HG02759 (cell line): ENCODE data around the gene KLHL8.
A peak's percentile ranks its signal among the peaks of the same experiment; 100 is the strongest.
"Not testable (repeated sequence)": the region's sequence is repeated elsewhere in the genome, so short reads cannot be mapped to it uniquely, and the experiment has no call there.

Source experiments
- ATAC-seq: cut with Tn5 transposase; IDR thresholded peaks from one replicate; pipeline ENCODE4 v1.9.1; 2021; ENCODE audit warnings: mild to moderate bottlenecking, moderate library complexity; ENCODE audit not compliant: unreplicated experiment

The KLHL8 gene

DNA sequence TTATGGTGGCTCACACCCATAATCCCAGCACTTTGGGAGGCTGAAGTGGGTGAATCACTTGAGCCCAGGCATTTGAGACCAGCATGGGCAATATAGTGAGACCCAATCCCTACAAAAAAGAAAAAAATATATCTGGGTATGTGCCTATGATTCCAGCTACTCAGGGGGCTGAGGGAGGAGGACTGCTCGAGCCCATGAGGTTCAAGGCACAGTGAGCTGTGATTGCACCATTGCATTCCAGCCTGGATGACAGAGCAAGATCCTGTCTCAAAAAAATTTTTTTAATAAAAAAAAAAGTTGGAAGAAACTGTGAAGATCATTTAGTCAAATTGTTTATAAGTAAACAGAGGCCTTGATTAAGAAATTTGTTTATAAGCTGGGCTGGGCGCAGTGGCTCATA, 39.7 kb downstream of the KLHL8 start:
- ATAC-seq = no peak

DNA sequence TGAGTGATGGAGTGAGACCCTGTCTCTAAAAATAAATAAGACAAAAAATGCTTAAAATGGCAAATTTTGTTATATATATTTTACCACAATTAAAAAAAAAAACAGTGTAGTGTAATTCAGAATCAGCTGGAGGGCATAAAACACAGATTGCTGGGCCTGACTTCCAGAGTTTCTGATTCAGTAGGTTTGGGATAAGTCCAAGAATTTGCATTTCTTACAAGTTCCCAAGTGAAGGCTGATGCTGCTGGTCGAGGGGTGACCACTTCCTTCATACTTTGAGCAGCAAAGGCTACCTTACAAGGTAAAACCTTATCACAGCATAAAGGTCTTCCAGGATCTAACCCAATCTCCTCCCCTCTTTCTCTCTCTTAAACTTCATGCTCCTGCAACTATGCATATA, 40.7 kb downstream of the KLHL8 start:
- no peak for ATAC-seq

DNA sequence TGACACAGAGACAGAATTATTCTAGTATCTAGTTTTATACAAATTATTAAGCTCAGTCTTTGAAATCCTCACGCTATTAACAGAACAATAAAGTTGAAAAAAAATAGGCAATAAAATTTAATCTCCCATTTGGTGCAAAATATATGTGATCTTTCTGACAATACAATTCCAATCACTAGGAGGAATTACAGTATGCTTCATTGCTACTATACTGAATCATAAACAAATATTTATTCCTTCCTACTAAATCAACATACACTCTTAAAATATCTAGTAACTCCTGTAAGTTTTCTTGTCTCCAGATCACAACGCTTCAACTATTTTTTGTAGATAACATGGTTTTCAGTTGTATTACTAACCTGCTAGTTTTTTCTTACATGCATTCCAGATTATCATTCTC, 45.7 kb downstream of the KLHL8 start:
- ATAC-seq = no peak

DNA sequence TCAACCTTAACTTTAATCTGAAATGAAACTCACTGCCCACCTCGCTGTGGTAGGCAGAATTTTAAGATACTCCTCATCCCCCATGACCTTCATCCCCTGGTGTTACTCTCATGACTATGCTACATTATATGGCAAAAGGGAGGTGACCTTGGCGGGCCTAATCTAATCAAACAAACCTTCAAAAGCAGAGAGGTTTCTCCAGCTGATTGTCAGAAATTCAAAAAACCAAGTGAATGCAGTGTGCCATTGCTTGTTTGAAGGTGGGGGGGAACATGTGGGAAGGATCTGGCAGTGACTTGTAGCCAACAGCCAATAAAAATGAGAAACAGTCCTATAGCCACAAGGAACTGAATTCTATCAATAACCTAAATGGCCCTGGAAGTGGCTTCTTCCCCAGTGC, 48.5 kb downstream of the KLHL8 start:
- no peak for ATAC-seq

DNA sequence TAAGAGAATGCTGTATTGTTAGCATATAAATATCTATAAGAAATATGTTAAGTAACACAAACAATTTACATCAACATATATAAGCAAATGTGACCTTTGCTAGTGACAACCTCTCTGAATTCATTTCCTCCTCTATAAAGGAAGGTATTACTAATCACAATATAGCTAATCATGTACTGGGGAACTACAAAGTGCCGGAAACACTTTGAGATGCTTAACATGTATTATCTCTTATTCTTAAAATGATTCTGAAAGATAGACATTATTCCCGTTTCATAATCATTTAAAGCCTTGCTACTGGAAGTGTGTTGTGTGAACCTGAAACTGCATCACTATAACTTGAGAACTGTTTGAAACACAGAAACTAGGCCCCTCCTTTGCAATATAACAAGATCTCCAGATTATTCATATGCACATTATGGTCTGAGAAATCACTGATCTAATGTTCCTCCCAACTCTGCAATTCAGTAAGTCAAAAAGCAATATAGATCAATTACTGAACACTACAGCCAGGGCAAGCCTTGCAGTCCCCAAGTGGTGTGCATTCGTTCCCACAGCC, 54.0 kb downstream of the KLHL8 start:
- ATAC-seq = no peak

DNA sequence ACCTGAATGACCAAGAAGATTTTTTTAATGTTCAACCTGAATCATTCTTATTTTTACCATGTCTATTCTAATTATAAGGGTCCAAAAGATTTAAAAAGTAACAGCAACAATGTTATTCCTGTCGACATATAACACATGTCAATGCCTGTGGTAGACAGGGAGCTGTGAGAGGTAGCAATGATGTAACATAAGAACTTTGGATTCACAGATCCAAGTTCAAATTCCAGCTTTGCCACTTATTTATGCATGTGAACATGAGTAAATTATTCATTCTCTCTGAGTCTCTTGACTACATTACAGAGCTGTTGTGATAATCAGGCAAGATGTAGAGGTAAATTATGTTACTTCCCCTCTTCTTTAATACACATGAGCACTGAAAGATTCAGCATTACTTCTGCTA, 54.5 kb downstream of the KLHL8 start:
- no peak for ATAC-seq

DNA sequence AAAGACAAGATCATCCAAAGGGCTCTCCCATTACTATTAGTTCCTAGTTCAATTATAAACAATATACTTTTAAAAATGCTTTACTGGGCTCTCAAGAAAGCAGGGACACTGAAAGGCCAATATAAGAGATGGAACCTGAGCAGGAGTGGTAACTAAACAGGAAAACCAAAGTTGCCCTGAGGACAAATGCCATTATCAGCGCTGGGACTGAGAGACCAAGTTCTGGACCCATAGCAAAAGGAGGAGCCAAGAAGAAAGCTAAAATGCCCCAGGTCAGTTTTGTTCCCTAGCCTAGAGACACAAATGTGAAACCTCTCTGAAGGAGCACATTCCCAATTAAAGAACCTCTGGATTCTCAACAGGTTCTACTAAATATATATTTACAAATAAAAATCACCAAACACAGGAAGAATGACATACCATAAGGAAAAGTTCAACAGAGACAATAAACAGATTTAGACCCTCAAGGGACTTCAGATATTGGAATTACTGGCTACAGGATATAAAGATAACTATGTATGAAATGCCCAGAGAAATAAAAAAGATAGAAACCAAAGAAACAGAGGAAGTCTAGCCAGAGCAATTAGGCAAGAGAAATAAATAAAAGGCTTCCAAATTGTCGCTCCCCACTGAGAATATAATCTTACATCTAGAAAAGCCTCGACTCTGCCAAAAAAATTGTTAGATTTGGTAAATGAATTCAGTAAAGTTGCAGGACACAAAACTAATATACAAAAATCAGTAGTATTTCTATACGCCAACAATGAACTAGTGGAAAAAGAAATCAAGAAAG, 67.1 kb downstream of the KLHL8 start:
- no peak for ATAC-seq

DNA sequence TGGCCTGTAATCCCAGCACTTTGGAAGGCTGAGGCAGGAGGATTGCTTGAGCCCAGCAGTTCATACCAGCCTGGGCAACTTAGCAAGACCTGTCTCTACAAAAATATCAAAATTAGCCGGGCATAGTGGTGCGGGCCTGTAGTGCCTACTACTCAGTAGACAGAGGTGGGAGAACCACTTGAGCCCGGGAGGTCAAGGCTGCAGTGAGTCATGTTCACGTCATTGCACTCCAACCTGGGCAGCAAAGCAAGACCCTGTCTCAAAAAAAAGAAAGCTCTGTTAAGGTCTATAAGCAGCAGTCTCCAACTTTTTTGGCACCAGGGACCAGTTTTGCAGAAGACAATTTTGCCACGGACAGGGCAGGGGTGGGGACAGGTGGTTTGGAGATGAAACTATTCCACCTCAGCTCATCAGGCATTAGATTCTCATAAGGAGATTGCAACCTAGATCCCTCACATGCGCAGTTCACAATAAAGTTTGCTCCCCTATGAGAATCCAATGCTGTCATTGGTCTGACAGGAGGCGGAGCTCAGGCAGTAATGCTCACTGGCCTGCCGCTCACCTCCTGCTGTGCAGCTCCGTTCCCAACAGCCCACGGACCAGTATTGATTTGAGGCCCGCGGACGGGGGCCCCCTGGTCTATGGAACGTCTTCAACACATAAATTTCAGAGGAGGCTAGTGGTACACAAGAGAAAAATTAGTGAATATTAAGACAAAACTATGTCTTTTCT, 67.9 kb downstream of the KLHL8 start:
- no peak for ATAC-seq

DNA sequence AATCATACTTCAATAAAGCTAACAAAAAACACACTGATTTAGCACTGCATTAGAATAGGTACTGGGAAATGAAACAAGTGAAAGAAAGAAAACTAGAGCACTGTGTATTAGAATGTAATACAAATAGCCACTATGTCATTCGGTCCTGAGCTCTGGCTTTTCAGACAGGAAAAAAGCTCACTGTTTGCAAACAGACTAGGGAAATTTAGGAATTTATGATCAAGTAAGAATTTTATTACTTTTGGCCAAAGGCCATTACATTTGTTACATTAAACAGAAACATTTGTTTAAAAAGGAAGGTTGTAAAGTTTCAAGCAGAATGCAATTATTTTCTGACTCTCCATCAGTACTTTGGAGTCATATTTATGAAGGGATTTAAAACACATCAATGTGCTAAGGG, 68.7 kb downstream of the KLHL8 start:
- ATAC-seq = no peak

DNA sequence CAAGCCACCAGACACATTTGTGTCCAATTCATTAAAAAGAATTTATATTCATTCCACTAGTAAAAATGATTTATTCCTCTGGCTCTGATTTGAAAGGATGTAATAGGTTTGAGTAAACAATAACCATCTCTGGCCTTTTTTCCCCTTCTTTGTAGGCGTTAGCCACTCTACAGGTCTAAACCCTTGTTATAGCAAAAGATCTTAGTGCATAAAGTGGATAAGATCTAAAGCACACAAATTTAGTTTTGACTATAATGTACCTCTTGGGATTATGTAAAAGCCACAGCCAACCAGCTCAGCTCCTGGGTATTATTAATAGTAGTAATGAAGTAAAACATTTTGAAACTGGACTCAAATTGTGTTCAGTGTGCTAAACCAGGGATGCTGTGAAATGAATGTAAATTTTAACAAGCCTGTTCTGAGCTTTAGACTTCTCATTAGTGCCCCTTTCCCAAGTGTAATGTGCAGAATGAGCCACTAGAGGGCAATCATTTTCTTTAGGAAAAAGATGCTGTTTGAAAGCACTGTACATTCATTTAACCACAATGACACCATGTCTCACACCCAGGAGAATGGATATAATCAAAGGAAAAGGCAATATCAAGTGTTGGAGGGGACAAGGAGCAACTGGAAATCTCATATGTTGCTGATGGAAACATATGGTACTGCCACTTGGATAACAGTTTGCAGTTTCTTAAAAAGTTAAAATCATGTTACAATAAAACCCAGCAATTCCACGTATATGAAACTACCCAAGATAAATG, 69.7 kb downstream of the KLHL8 start:
- peak; percentile 53 for ATAC-seq

DNA sequence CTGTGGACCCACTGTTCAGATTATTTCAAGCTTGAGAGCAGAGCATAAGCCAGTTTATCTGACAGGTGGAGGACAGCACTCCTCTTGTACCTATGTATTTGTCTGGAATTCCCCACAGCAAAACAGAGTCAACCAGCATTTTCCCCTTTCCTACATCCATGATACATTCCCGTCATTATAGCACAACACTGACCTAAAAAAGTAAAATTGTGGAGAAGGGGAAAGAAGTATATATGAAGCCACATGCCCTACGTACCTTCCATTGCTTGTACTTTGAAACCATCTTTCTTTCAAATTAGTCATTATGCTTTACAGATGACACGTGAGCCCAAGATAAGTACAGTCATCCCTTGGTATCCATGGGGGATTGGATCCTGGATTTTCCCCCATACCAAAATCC, 73.3 kb downstream of the KLHL8 start:
- ATAC-seq = no peak

DNA sequence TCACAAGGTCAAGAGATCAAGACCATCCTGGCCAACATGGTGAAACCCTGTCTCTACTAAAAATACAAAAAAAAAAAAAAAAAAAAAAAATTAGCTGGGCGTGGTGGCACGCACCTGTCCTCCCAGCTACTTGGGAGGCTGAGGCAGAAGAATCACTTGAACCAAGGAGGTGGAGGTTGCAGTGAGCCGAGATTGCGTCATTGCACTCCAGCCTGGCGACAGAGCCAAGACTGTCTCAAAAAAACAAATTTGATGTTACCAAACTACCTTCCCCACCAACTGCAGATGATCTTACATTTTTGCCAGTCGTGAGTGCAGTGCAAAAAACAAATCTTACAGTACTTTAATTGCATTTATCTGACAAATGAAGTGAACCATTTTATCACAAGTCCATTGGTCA, 74.5 kb downstream of the KLHL8 start:
- not testable (repeated sequence) for ATAC-seq

DNA sequence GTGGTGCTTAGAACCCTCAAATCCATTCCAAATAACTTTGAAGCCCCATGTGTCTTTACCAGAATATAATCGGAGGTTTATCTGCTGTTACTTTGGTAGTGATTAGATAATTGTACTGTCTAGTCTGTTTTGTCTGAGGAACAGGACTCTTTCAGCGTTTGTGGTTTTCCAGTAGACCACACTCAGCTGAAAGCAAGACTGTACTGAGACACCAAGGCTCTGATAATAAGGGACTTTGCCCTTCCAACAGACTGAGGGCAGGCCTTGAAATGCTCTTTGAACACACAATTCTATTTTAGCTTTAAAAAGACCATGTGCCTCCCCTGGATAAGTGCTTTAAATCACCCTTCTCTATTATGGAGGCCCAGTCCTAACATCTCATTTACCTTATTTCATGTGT, 76.1 kb downstream of the KLHL8 start:
- peak; percentile 63 for ATAC-seq

DNA sequence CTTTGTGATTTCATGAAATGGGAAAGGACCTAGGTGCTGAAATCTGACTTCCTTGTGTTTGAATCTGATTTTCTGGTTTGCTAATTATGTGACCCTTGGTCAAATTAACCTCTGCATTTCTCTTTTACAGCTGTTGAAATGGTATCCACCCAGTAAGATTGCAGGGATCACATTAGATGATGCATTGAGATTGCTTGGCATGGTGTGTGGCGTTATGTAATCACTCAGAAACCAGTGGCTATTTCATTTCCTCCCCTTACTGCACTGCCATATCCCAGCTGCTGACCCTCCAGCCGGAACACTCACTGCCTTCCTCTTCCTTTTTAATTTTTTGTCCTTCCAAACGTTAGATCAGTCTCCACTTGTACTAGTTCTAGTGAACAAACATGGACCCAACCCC, 79.0 kb downstream of the KLHL8 start:
- ATAC-seq = no peak

DNA sequence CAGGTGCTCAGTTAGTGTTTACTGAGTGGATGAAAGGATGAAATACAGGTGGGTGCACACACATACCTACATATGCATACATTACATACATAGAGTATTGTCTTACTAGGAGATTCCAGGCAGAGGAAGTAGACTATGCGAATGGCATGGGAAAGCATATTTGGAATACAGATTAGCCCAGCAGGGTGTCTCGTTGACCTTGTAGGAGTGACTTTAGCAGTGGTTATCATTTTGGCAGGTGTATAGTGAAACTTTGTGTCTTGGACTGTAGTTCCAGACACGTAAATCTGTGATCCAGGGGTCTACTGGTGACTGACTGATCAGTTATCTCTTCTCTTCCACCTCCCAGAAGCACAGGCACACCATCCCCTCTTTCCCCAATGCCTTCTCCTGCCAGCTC, 86.3 kb downstream of the KLHL8 start:
- no peak for ATAC-seq

DNA sequence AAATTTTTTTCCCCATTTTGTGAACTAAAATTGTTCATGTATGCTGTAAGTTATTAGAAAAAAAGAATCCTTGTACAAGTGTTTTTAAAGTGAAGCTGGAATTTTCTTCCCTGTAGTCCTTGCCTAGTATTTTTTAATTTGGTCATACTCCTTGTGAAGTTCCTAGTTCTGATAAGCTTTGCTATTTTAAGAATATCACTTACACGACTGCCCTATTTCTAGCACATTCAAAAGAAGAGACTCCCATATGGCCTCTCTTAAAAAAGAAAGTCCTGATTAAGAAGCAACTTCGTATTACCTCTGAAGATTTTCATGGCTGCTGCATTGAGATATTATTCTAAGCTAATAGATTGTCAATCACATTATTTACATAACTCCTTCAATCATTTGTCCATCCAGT, 87.2 kb downstream of the KLHL8 start:
- no peak for ATAC-seq

DNA sequence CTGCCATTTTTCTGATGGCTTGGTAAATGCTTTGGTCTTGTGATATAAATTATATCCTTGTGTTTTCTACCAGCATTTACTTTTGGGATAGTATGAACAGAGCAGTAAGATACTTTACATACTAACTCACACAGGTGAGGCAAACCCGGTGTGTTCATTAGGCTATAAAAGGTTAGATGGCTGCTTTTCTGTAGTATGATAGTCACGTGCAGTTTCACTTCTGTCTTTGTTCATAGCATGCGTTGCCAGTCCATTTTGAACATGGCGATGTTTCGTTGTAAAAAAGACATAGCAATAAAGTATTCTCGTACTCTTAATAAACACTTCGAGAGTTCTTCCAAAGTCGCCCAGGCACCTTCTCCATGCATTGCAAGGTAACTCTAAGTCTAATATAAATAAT, 88.4 kb downstream of the KLHL8 start:
- ATAC-seq = no peak

DNA sequence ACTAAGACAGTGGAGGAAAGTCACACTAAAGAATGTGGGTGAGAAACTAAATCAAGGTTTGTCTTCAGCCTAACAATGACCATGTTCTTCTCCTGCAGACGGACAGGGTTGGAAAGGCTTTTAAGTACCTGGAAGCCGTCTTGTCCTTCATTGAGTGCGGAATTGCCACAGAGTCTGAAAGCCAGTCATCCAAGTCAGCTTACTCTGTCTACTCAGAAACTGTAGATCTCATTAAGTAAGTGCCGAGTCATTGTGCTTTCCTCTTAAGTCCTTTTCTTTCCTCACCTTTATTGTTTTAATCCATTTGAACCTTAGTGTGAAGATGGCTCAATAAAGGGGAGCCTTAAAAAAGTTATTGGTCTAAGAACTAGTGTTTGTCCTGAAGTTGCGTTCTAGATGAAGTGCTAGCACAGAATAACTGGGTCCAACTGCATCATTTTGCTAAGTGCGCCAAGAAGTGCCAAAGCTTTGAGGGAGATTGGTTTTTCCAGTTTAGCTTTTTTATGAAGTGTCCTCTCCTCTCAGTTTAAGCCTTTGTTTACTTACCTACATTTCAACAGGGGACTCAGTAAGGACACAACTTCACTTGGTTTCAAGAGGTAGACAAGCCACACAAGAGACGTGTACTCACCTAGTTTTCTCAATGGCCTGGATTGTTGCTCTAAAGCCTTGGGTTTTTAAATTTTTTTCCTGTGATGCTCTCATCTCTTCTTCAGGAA, 89.3 kb downstream of the KLHL8 start:
- ATAC-seq = no peak

DNA sequence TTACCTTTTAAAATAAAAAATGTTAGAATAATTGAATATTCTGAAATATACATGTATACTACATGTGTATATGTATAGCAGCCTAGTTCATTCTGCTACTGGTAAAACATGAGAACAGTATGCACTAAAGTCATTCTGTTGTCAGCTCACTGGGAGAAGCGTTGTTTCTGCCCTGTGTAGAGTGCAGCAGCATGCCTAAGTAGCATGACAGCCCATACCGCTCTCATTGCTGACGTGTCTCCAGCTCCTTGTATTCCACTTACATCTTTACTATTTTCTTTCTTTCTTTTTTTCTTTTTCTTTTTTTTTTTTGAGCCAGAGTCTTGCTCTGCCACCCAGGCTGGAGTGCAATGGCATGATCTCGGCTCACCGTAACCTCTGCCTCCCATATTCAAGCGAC, 90.7 kb downstream of the KLHL8 start:
- no peak for ATAC-seq

DNA sequence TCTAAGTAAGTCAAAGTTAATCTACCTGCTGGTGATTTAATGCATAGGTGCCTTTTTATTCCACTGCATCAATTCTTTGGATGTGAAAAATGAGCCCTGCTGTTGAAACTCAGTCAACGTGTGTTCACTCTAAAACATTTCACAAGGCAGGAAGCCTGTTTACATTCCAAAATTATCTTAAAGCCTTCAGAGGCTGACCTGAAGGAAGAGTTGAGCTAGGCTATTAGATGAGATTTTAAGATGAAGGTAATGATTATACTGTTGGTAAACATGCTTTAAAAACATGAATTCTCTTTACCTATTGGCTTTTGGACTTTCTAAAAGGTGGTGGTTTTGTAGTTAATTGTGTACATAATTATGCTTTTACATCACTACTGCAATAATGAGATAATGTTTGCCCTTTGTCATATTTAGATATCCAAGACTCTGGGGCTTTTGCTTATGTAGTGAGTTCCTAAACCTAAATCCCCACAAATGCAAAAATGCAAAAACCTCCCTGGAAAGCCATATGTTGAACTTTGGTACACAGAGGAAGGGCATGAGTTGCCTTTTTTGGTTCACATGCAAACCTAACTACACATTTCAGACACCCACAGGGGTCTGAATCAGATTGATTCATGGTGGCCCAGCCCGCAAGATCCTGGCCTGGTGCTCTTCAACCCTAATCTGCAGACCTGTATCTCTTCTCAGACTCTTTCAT, 92.3 kb downstream of the KLHL8 start:
- no peak for ATAC-seq
